Heart left ventricle (tissue), 16 donors: ENCODE results near the gene NUDCD3. TPM values are rescaled to one million over a fixed set of nuclear protein-coding genes. Genes with fewer than 3 reads are reported as not detected.

ENCODE experiments used
- ATAC-seq, 4 donors: fragments of 200-7000 bp; cut with Tn5 transposase; one replicate each; pipeline ENCODE4 v1.9.1; 2020 to 2022; ENCODE audit warnings: moderate library complexity in 4 of 4, mild to moderate bottlenecking in 3 of 4, moderate number of reproducible peaks in 1 of 4
- DNase-seq, 5 donors: peaks; one replicate each; pipeline ENCODE4 v3.0.0-alpha.2; 2020
- H3K27ac ChIP-seq, 12 donors: fragments of 200-600 bp; sonication (generic) in 4 of 12; one replicate each; pipeline versions ENCODE4 v1.5.0 to v1.8.0; 2016 to 2022; ENCODE audit warnings: mild to moderate bottlenecking in 2 of 12
- H3K27me3 ChIP-seq, 9 donors: fragments of 200-600 bp; sonication (generic) in 2 of 9; one replicate each; pipeline versions ENCODE4 v1.5.1 to v1.8.0; 2016 to 2022; ENCODE audit warnings: mild to moderate bottlenecking in 3 of 9
- H3K36me3 ChIP-seq, 9 donors: fragments of 200-600 bp; sonication (generic) in 2 of 9; one replicate each; pipeline versions ENCODE4 v1.5.0 to v1.8.0; 2018 to 2022; ENCODE audit warnings: mild to moderate bottlenecking in 2 of 9
- H3K4me1 ChIP-seq, 12 donors: fragments of 200-600 bp; sonication (generic) in 4 of 12; one replicate each; pipeline versions ENCODE4 v1.5.0 to v1.8.0; 2016 to 2022; ENCODE audit warnings: mild to moderate bottlenecking in 3 of 12
- H3K4me3 ChIP-seq, 12 donors: fragments of 200-600 bp; sonication (generic) in 4 of 12; one replicate each; pipeline versions ENCODE4 v1.5.0 to v1.8.0; 2017 to 2022; ENCODE audit warnings: mild to moderate bottlenecking in 9 of 12, moderate library complexity in 4 of 12
- H3K9me3 ChIP-seq, 12 donors: fragments of 200-600 bp; sonication (generic) in 4 of 12; one replicate each; pipeline versions ENCODE4 v1.5.0 to v1.8.0; 2016 to 2022; ENCODE audit warnings: mild to moderate bottlenecking in 1 of 12
- CTCF ChIP-seq, 12 donors: fragments of 200-600 bp; sonication (generic) in 4 of 12; IDR thresholded peaks; one replicate each; pipeline versions ENCODE4 v1.5.0 to v1.8.0; 2018 to 2022; ENCODE audit warnings: antibody characterized with exemption in 12 of 12, mild to moderate bottlenecking in 5 of 12
- POLR2A ChIP-seq, 2 donors: fragments of 450-650 bp; IDR thresholded peaks; one replicate each; pipeline ENCODE4 v1.6.1; 2017; ENCODE audit warnings: antibody characterized with exemption in 2 of 2, mild to moderate bottlenecking in 2 of 2, moderate library complexity in 2 of 2
- WGBS, 4 donors: extraction: QIAGEN DNeasy Blood & Tissue Kit in 2 of 4; methylation state at CpG; one replicate each; pipeline versions ENCODE4 v1.1.5 to v1.1.7; 2013 to 2018; 5-methylcytosine and 5-hydroxymethylcytosine counted together
- intact Hi-C, 10 donors: fragments of 100-400 bp; cut with DNase I; formaldehyde crosslinking; loops; one replicate each; pipeline versions ENCODE4 v1.11.1 to v1.14.2; 2022
- polyA plus RNA-seq, 2 donors: library from polyadenylated mRNA; stranded (reverse); fragments of 200-250 nt; gene quantifications; one replicate each; pipeline ENCODE4 v1.2.3, GENCODE V29; 2013
- total RNA-seq, 9 donors: library from RNA; depleted of rRNA in 2 of 9; stranded (reverse); fragments of >200 nt in 2 of 9; fragmentation: NEBNext Ultra II Directional in 3 of 9; extraction: Animal tissue kit (Norgen Biotek cat#: 25700) in 3 of 9; gene quantifications; one replicate each; pipeline versions ENCODE4 v1.1.0 to v1.2.4, GENCODE V29; 2016 to 2023
- donor health status: ischemic (EF 13 %, LVEDD 7.1; RV severe dilation, severe dysfunction).
- donor health status: healthy with polysubstance abuse.
- donor health status: DM: no; HTN: yes; CAD: no.
- donor health status: DM: no; HTN: no; CAD: no.
- donor health status: ischemic (EF 25% LVEDD 6.9; RV normal size, moderate dysfunction).
- donor health status: ischemic (EF 25% LVEDD 5.7; RV mildly dilated, moderate dysfunction).
- donor health status: healthy.
- donor health status: DM: yes; HTN: yes; CAD: no.
- donor health status: ischemic (EF 35%, LVEDD 5.7; RV mildly dilated, moderate dysfunction).
- donor health status: nonischemic (EF 11% LVEDD 7.7; RV severe dilation, severe dysfunction).
- donor health status: DM: yes; HTN: yes; CAD: no.
- donor health status: PGD.
- donor health status: ischemic (EF 29% LVEDD 5.4; RV normal size, mild dysfunction).
- donor health status: nonischemic (EF 23%, LVEDD 6.1; RV moderate dilation, normal function).

NUDCD3 gene
- total and polyA plus RNA-seq, 11 donors, result 16.7 to 133 (median 91.5) TPM

DNA sequence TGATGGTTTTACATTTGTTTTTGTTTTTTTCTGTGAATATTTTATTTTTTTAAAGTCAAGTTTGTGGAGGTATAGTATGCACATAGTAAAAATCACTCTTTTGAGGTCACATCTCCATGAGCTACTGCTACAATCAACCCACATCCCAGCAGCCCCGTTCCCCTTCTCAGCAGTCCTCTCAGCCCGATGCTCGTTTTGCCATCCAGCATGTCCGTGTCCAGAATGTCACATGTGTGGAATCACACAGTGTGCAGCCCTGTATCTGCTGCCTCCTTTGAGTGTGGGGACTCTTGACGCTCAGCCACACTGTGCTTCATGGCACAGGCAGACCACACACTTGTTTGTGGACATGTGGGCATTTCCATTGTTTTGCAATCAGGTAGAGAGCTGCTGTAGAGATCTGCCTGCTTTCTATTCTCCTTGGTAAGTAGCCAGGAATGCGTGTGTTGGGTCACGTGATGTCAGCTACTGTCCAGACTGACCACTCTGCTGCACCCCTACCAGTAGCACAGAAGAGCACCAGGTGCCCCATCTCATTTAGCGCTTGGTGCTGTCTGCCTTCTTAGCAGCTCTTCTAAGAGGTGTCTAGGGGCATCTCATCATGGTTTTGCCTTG lies 93.4 kb downstream of the NUDCD3 start:
- 59 to 71% (median 65%) methylated on average over 8 of the region's 8 CpGs for WGBS, 4 donors
- Histone ChIP-seq H3K4me3 (no peak overlapping the region), H3K4me1 (peaks cover 0 to 34% (median 19%) of the 10 kb centered on the region in 12 donors), H3K27me3 (no peaks in the 10 kb centered on the region), H3K27ac (no peak overlapping the region), H3K36me3 (peaks cover 0 to 44% (median 18%) of the 10 kb centered on the region in 9 donors), H3K9me3 (no peaks in the 10 kb centered on the region)
- no peak for ATAC-seq
- no peak for DNase-seq
- TF ChIP-seq CTCF (IDR thresholded peaks at IDR 0.05), result no peak
- intact Hi-C loops, result no loop called here

- Histone ChIP-seq H3K4me1 (peaks cover 0 to 34% (median 19%) of the 10 kb centered on the region in 12 donors), H3K27ac (no peak overlapping the region), H3K36me3 (peaks cover 0 to 44% (median 18%) of the 10 kb centered on the region in 9 donors), H3K4me3 (no peak overlapping the region), H3K27me3 (no peaks in the 10 kb centered on the region), H3K9me3 (no peaks in the 10 kb centered on the region)
- 87 to 93% (median 91%) methylated on average over 3 of the region's 3 CpGs for WGBS, 4 donors
- no peak for DNase-seq
- ATAC-seq, result no peak
- intact Hi-C loops, result no loop called here
- TF ChIP-seq CTCF (IDR thresholded peaks at IDR 0.05) (no peak), POLR2A (IDR thresholded peaks at IDR 0.05) (no peak)
These were observed 94.0 kb downstream of the NUDCD3 start for GRCh38 chr7:44396496-44396895.

- H3K36me3 ChIP-seq, result peaks cover 0 to 47% (median 31%) of the 10 kb centered on the region in 9 donors
- WGBS, 4 donors, result 84 to 88% (median 86%) methylated on average over 4 of the region's 4 CpGs
These were observed 95.4 kb downstream of the NUDCD3 start for GRCh38 chr7:44395067-44395466.

DNA sequence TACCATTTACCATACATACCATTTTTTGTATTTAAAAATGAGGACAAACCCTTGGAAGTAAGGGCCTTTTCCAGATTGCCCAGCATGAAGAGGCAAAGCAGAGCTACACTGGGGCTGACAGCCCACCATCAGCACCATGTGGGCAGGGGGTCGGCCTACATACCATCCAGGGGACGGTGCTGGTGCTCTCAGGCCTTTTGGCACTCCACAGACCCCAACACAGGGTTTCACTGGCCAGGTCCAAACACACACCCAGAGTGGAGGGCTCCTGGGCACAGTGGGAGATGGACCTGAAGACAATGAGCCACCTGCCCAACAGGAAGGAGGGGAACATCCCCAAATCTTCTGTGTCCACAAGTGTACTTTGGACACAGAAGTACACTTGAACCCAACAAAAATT lies 95.8 kb downstream of the NUDCD3 start:
- Histone ChIP-seq H3K4me1 (peaks cover 0 to 34% (median 19%) of the 10 kb centered on the region in 12 donors), H3K9me3 (no peaks in the 10 kb centered on the region), H3K4me3 (no peak overlapping the region), H3K27ac (no peak overlapping the region), H3K36me3 (peaks cover 0 to 51% (median 36%) of the 10 kb centered on the region in 9 donors), H3K27me3 (no peaks in the 10 kb centered on the region)
- TF ChIP-seq CTCF (IDR thresholded peaks at IDR 0.05) (no peak), POLR2A (IDR thresholded peaks at IDR 0.05) (no peak)
- WGBS, 4 donors, result 92 to 96% (median 94%) methylated on average over 2 of the region's 2 CpGs
- ATAC-seq, result no peak
- no peak for DNase-seq
- intact Hi-C loops, result no loop called here

More at GRCh38 chr7:44395067-44395466, 95.4 kb downstream of the NUDCD3 start:
- Histone ChIP-seq H3K9me3 (no peaks in the 10 kb centered on the region), H3K27ac (no peak overlapping the region), H3K4me1 (peaks cover 0 to 34% (median 19%) of the 10 kb centered on the region in 12 donors), H3K4me3 (no peak overlapping the region), H3K27me3 (no peaks in the 10 kb centered on the region)
- ATAC-seq, result no peak
- intact Hi-C loops, result no loop called here
- no peak for TF ChIP-seq CTCF (IDR thresholded peaks at IDR 0.05)
- TF ChIP-seq POLR2A (IDR thresholded peaks at IDR 0.05), result no peak
- DNase-seq, result no peak
